Activated CD4-positive, alpha-beta T cell treated with anti-CD3 and anti-CD28 coated beads, Interleukin-2, amount 50 U/mL, for 24 hours (primary cell): ENCODE measurements around the gene NTM.
A peak's percentile ranks its signal among the peaks of the same experiment; 100 is the strongest.

Source experiments
- DNase-seq, 2 donors: peaks; one replicate each; pipeline ENCODE4 v3.0.0-alpha.2; 2020; ENCODE audit warnings: low read depth in 1 of 2, low spot score in 1 of 2

The NTM gene

DNA sequence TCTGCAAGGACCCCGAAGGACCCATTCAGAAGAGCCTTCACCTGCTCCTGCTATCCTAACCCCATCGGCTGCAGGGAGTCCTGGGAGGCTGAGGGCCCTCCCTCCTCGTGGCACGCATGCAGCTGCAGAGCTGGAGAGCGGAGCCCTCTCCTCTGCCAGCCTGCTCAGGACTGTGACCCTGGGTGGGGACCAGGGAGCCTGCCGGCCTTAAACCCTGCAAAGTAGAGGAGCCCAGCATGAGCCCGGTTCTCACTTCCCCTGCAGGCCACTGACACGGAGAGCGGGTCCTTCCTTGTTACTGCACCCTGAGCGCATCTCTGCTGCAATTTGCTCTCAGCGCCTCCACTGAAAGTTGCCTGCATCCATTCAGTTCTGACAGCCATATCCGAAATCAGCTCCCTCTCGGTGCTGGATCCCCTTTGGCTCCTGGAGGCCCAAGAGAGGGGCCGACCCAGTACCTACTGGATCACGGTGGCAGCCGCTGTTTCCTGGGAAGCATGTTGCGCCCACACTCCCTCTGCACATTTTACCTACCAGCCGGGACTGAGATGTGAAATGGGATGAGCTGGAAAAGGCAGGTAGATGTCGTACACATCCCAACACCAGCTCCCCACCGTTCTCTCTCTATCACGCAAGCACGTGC lies 312.1 kb downstream of the NTM start:
- DNase-seq: no peak

DNA sequence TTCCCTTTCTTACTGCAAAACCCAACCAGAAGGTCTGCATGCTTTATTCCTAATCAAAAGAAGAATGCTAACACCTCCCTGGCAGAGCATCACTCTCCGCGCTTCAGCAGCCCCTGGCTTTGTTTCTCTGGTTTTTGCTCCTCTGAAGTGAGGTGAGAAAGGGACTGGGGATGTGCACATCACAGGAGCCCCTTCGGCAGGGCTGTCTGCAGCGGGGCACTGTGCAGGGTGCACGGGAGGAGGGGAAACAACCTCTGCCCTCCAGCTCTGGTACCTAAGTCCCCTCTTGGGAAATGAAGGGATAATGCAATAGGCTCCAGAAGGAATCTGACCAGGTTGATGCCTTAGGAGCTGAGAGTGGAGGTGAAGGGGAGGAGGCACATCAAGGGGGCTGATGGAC lies 312.7 kb downstream of the NTM start:
- DNase-seq: no peak

DNA sequence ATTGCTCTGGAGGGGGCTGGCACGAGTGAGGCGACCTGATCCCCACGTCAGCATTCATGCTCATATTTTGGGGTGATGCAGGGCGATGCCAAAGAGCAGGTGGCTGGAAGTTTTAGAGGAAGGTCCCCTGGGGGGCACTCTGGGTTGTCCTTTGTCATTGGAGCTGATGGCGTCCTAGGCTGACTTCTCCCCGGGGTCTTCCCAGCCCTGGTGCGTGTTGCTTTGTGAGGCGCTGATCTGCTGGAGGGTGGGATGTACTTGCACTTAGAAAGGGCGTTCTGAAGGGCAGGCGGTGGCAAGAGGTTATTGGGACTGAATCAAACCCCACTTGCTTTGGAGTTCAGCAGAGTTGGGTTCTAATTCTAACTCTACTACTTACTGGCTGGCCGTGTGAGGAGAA lies 313.3 kb downstream of the NTM start:
- DNase-seq: no peak

DNA sequence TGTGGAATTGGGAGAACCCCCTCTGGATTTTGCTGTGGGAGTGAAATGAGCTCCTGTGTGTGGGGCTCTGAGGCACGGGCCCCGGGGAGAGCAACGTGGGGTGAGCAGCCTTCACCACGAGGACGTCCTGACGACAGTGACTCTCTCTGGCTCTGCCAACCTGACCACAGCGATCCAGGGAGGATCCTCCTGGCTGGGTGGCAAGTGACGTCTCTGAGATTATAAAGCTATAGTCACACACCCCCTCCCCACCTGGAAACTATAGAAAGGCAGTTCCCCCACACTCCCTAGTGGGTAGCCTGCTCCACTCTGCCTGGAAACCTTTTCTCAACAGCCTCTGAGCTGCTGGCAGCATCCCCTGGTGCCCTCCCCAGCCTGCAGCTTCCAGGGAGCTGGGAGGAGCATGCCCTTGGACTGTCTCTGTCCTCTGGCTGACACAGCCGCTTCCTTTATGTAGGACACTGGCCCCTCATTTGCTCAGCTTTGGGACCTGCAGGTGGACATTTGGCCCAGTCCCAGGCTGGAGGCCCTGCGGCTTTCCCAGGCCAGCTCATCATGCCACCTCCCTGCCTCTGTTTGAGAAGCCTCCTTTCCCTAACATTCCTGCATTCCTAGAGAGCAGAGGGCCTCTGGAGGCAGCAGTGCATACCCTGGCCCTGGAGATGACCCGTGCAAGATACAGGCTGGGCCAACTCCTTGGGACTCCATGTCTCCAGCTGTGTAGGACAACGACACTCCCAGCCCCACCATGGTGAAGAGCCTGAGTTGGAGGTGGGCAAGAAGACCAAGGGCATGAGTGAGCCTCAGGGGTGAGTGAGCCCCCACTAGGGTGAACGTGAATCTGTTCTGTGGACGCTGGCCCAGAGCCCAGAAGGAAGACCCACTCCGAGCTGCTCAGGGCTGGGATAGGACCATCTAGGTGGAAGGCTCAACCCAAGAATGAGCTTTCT lies 314.0 kb downstream of the NTM start:
- no peak for DNase-seq

DNA sequence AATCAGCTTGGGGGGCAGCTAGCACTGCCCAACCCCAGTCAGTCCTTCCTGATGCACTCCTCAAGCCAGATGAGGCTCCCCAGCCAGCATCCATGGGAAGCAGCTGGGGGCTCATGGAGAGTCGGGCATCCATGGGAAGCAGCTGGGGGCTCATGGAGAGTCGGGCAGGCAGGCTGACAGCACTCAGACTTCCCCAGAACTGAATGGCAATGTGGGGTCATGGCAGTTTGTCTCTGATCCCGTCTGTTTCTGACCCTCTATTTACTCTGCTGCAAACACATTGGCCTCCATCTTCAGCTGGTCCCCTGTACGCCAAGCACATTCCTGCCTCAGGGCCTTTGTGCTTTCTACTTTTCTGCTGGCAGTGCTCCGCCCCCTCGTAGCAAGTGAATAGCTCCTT lies 314.8 kb downstream of the NTM start:
- no peak for DNase-seq

DNA sequence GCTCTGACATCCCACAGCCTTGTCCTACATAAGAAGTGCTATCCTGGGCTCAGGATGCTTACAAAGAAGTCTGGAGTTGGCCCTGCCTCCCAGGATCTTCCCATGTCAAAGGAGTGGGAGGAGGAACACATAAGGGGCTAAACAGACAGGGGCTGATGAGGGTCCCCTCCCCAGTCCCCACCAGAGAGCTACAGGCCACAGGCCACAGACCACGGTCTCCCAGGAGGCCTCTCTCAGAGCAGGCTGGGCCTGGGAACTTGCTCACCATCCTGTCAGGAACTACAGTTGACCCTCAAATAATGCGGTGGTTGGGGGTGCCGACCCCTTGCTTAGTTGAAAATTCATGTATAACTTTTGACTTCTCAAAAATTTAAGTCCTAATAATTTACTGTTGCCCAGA lies 315.5 kb downstream of the NTM start:
- no peak for DNase-seq

DNA sequence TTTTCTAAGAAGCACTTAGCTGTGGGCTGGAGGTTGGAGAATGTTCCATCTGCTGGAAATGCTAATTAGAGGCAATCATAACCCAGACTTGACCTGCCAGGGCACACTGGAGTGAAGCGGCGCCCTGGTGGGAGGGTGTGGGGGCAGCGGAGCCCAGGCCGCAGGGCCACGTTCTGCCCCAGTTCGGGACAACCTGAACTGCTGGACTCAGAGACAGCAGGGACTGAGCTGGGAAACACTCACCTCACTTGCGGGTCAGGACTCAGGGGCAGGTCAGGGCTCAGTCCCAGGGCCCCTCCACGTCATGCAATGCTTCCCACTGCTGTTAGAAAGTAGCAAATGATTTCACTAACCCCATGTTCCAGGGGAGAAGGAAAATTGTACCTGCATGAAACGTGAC lies 316.4 kb downstream of the NTM start:
- no peak for DNase-seq

DNA sequence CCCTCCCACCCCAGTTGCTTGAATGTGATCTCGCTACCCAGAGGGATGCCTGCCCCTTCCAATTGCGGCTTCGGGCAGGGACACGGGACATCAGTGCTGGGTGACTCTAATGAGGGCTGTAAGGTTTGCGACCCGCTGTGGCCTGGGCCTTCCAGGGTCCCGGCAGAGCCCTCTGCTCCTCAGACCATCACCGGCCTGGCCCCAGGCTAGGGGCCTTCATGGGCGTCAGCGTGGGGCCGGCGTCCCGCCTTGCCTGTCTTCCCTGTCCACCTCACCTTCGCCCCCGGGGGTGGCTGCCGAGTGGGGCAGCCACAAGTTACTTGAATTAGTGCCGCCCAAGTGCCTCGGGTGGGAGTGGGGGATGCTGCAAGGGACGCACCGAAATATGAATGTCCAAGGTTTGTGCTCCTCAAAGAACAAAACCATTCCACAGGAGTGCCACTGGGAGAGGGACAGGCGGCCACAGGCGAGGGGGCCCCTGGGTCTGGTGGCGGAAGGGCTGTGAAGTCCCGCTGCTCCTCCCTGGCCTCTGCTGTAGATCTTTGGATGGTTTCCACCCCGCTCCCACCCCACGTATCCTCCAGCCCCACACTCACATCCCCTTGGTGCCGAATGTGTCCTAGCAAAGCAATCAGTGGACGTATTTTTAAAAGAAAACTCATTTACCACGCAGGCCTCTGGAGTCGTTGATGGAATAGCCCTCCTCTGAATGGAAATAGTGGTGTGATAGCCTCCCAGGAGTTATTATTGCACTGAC lies 317.1 kb downstream of the NTM start:
- no peak for DNase-seq

DNA sequence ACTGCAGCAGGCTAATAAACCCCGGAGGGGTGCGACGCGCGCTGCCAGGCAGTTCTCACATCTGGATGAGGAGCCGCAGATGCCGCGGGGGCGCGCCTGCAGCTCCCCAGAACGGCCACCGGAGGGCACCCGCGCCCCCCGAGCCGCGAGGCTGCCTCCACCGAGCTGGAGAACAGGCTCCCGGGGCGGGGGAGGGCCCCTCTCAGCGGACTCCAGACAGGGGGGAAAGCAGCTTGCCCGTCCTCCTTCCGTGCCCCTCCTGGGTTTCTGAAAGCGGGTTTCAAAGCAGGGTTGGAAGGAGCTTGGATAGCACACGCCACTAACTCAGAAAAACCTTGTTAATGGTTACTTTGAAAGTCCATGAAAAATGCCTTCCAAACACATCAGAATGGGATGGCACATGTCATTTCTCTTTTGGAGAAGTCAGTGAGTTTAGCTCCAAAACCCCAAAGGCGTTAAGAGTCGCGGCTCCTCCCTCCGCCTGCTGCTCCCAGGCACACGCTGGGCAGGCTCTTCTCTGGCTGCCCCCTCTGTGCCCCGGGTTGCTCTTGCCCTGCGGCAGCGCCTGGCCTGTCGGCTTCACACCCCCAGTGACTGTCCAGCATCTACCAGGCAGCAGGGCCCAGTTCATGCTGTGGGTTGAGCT lies 317.8 kb downstream of the NTM start:
- DNase-seq: no peak

DNA sequence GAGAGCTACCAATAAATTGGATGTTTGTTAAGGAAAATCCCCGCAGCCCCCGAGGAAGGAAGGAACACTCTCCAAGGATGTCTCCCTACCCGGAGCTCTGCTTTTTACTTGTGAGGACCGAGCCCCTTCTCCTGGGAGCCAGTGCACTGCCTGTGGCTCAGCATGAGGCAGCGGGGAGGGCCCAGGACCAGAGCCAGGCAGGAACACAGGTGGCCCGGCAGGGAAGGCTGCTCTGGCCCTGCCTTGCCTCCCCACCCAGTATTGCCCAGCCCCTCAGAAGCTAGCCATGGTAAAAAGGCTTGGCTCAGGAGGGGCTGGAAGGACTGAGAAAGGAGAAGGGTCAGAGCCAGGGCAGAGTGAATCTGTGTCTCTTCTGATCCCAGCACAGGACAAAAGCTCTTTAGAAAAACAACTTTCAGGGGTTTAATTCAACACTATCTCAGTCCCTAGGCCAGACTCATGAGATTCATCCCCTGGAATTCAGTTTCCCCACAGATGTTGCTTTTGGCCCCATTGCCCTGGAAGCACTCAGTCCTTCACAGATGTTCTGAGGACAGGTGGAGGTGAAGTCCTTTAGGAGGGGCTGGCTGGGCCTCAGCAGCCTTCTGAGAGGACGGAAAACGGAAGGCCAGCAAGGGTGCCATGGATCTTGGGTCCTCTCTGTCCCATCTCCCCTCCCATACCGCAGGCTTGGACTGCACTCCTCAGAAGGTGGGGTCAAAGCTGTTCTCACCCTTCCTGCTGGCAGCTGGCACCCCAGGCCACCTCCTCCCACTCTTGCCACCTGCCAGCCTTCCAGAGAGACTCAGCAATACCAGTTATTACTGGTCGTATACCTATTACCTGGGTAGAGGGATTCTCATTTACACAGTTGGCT lies 318.9 kb downstream of the NTM start:
- no peak for DNase-seq

DNA sequence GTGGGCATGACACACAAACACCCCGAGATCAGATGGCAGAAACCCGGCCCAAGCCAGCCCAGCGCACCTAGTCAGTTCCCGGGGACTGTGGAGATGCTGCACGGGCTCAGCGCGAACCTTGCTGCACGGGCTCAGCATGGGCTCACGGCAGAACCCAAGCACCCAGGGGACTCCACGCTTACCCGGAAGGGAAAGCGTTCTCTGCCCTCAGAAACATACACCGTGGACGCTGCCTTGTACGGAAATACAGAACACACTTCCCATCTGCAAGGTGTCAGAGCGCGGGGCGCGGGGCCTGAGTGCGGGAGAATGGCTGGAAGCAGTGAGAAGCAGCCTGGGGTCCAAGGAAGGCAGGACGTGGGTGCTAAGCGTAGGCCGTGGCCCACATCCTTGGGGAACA lies 319.9 kb downstream of the NTM start:
- no peak for DNase-seq

DNA sequence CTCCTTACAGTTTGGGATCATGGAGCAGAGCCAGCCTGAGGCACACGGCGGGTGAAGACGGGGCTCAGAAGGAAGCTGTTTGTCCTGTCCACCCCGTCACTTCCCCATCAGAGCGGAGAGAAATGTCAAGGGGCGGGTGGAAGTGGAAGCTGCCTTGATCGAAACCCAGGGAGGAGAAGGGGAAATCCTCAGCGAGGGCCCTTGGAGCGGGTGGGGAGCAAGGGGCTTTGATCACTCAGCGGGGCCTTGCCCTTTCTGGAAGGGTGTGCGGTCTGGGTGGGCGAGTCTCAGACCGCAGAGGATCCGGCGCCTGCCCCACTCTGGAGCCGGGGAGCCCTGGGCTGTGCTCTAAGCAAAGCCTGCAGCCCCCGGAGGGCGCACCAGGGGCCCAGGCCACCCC lies 320.4 kb downstream of the NTM start:
- no peak for DNase-seq

DNA sequence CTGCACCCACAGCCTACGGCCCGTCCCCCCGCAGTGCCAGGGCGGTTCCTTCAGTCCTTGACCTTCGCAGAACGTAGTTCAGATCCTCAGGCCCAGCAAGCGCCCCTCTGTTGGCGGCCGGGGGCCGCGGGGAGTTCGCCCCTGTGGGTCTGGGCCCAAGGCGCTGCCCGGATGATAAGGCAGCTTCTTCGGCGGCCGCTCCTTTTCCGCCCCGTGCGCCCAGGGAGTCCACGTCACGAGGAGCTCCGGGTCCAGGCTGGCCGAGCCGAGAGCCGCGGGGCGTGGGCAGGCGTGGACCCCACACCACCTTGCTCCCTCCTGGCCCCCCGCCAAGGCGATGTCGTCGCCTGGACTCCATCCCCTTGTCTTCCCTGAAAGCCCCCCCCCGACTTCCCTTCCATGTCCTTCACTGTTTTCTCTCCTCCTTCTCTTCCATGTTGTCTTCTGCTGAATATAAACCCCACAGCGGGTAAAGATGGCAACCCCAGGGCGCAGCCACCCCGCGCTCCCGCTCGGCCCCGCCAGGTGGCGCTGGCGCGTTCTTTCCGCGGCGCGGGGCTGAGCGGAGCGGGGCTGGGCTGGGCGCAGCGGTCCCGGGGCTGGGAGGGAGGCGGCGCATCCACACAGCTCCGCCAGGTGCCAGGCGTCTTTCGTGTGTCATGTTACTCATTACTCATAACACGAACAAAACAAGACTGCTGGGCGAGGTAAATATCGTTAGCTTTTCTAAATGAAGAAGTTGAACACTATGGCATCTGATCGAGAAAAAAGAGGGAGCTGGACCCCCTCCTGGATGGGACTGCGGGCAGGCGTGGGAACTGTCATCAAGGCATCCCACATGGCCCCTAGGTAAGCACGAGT lies 321.0 kb downstream of the NTM start:
- no peak for DNase-seq

DNA sequence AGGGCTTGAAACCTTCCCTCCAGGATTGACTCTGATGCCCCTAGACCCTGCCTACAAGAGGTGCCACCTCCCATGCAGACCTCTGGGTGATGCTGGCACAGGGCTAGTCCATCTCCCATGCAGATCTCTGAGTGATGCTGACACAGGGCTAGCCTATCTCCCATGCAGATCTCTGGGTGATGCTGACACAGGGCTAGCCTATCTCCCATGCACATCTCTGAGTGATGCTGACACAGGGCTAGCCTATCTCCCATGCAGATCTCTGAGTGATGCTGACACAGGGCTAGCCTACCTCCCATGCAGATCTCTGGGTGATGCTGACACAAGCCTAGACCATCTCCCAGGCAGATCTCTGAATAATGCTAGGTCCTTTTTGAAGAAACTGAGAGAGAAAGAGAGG lies 321.7 kb downstream of the NTM start:
- no peak for DNase-seq

DNA sequence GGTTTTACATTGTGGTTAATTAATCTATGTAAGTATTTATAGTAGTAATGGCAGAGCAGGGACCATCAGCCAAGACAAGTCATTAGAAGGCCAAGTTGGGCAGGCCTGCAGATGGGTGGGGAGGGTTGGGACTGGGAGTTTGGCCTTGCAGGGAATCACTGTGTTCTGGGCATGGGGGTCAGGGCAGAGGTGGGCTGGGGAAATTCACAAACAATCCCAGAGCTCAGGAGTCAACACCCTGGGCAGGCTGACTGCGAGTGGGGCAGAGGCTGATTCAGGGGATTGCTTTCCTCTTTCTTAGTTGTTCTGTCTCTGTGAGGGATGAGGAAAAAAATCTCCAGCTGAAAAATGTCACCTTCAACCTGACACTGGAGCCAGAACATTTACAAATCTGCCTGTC lies 322.5 kb downstream of the NTM start:
- DNase-seq: no peak

DNA sequence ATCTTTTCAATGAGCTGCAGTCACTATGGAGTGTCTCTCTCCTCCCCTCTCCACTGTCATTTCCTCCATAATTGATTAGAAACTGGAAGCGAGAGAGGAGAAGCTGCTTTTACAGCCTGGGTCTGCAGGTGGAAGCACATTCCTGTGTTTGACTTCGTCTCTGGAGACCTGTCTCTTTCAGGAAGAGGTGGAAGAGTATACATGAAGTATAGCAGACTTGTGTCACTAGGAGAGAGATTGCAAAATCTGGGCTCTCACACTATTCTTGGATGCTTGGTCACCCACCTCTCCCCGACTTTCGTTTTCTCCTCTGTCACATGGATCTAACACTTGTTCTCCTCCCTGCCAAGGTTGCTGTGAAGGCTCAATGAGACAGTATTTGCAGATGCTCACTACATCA lies 323.3 kb downstream of the NTM start:
- DNase-seq: no peak

DNA sequence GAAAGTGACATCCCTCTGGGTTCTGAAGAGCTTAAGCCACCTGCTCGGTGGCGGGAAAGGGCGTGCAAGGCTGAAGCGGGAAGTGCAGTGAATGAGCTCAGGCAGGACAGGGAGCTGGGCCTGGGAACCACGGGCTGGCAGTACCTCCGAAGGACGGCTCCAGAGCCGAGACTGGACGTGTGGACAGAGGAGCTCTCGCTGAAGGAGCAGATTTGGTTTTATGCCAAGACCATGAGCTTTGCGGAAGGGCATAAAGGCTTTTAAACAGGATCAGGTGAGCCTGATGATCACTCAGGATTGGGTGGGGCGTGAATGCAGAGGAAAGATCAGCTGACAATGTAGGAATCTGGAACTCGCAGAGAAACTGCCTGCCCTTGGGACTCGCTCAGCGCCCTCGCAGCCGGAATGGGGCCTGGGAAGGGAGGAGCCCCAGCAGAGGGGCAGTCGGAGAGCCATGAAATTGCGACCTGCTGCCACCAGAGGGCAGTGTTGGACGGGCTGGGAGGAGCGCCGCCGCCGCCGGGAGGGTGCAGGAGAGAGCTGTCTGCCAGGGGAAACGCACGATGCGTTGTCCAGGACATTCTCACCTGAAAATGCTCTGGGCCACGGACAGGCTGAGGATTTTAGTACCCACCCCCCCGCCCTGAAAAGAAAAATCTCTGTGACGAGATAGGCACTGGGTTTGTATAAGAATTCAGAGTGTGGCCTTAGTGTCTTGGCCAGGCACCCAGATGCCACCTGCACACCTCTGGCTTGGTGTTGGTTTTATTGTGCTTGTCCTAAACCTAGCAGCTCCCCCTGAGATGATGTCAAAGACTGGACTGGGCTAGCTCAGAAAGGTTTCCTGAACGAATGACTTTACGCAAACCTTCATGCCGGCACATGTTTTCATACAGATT lies 324.4 kb downstream of the NTM start:
- DNase-seq: peak; percentile 21 to 41

DNA sequence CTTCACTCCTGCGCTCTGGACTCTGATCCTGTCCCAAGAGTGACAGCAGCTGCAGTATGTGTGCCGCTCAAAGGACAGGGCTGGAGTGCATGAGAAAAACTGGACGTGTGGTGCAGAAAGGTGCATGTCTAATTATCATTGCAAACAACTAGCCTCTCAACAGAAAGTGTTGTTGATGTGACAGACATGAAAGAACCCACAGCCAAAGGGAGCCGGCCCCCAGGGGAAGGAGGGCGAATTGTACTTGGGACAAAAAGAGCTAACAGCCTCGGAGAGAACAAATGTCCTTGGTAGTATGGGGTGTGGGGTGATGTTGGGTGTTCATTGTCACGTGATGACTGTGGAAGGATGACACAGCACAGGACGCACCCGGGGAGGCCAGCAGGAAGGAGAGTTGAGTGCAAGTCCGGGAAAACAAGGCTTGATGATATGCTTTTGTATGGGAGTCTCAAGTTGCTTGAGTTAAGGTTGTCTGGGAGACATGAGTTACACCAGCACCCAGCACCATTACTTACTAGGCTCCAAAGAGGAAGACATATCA lies 325.5 kb downstream of the NTM start:
- no peak for DNase-seq
